Natural killer cell (primary cell): ENCODE measurements around the gene PARD6G. TPM values are rescaled to one million over a fixed set of nuclear protein-coding genes. Genes with fewer than 3 reads are reported as not detected.

Experiments used
- ATAC-seq, 3 donors: fragments of 150-1000 bp in 2 of 3; fragments of 200-7000 bp in 1 of 3; cut with Tn5 transposase; 1 replicate in 1 of 3; 2 replicates in 2 of 3; pipeline ENCODE4 v1.10.0; 2021; ENCODE audit warnings: mild to moderate bottlenecking in 2 of 3, moderate library complexity in 2 of 3
- DNase-seq, 2 donors: peaks; one replicate each; pipeline versions ENCODE4 v3.0.0 to v3.0.0-alpha.2; 2013 to 2021; ENCODE audit warnings: mixed read lengths in 1 of 2
- H3K27ac ChIP-seq: one replicate; pipeline ENCODE4 v1.5.1; 2013; ENCODE audit warnings: mild to moderate bottlenecking, low read length
- H3K27me3 ChIP-seq: one replicate; pipeline ENCODE4 v1.6.1; 2013; ENCODE audit warnings: low read length; ENCODE audit not compliant: control insufficient read depth, insufficient read depth
- H3K36me3 ChIP-seq: one replicate; pipeline ENCODE4 v1.6.1; 2013; ENCODE audit warnings: low read length; ENCODE audit not compliant: control insufficient read depth, insufficient read depth
- H3K4me1 ChIP-seq: one replicate; pipeline ENCODE4 v1.6.1; 2013; ENCODE audit warnings: low read length; ENCODE audit not compliant: control insufficient read depth, insufficient read depth
- H3K4me3 ChIP-seq: one replicate; pipeline ENCODE4 v1.5.1; 2013; ENCODE audit warnings: low read length
- H3K9me3 ChIP-seq: one replicate; pipeline ENCODE4 v1.6.1; 2013; ENCODE audit warnings: low read length; ENCODE audit not compliant: control insufficient read depth, insufficient read depth
- H3K27ac Mint-ChIP-seq, 2 donors: one replicate each; pipeline ENCODE4 v1.8.0; 2022; ENCODE audit warnings: mild to moderate bottlenecking in 2 of 2, mixed read lengths in 2 of 2, moderate library complexity in 1 of 2
- H3K27me3 Mint-ChIP-seq, 2 donors: one replicate each; pipeline ENCODE4 v1.8.0; 2022; ENCODE audit warnings: low read depth in 2 of 2, mixed read lengths in 2 of 2
- H3K36me3 Mint-ChIP-seq: one replicate; pipeline ENCODE4 v1.8.0; 2022; ENCODE audit warnings: mixed read lengths
- H3K4me1 Mint-ChIP-seq, 2 donors: one replicate each; pipeline ENCODE4 v1.8.0; 2022; ENCODE audit warnings: mixed read lengths in 2 of 2
- H3K4me3 Mint-ChIP-seq: one replicate; pipeline ENCODE4 v1.8.0; 2022; ENCODE audit warnings: mild to moderate bottlenecking, moderate library complexity, mixed read lengths
- H3K9me3 Mint-ChIP-seq, 2 donors: one replicate each; pipeline ENCODE4 v1.8.0; 2022; ENCODE audit warnings: mixed read lengths in 2 of 2
- CTCF ChIP-seq: fragments of 200-600 bp; IDR thresholded peaks from one replicate; pipeline ENCODE4 v1.8.0; 2022; ENCODE audit warnings: antibody characterized with exemption
- WGBS: methylation state at CpG from one replicate; pipeline ENCODE4 v1.1.7; 2013; ENCODE audit warnings: missing lambda C conversion rate; ENCODE audit not compliant: insufficient coverage; 5-methylcytosine and 5-hydroxymethylcytosine counted together
- intact Hi-C: fragments of 100-400 bp; cut with micrococcal nuclease; formaldehyde crosslinking; loops from one replicate; pipeline ENCODE4 v1.14.2; 2022
- total RNA-seq, 4 donors: library from RNA; stranded (reverse); fragments of 120-200 nt in 1 of 4; gene quantifications; one replicate each; pipeline versions ENCODE4 v1.2.3 to v1.2.4, GENCODE V29; 2013 to 2022

The PARD6G gene
- total RNA-seq, 3 donors from 2014 or later (not counting 1 experiment from before 2014, with no cell fraction given) = not detected

- no peak overlapping the region for H3K27ac ChIP-seq
- H3K36me3 ChIP-seq = no peaks in the 10 kb centered on the region
- no peak overlapping the region for H3K4me3 Mint-ChIP-seq
- no peak for ATAC-seq
- peaks cover 16 to 22% of the 10 kb centered on the region in 2 donors for H3K4me1 Mint-ChIP-seq
- H3K4me1 ChIP-seq = peaks cover 26% of the 10 kb centered on the region
- H3K27ac Mint-ChIP-seq = peak overlapping the region in 1 of 2 donors; percentile 7
- peak; percentile 43 to 70 for DNase-seq
- no peaks in the 10 kb centered on the region for H3K9me3 ChIP-seq
- TF ChIP-seq CTCF = peak; percentile 67
- H3K9me3 Mint-ChIP-seq = no peaks in the 10 kb centered on the region
- intact Hi-C loops = no loop called here
- peaks cover 3% of the 10 kb centered on the region for H3K27me3 ChIP-seq
- no peak overlapping the region for H3K4me3 ChIP-seq
- H3K36me3 Mint-ChIP-seq = no peaks in the 10 kb centered on the region
- WGBS = 33% methylated on average over 22 of the region's 23 CpGs
- peaks cover 11% of the 10 kb centered on the region in 2 donors for H3K27me3 Mint-ChIP-seq
Observed at GRCh38 chr18:80171054-80171872, 76.1 kb downstream of the PARD6G start.

GRCh38 chr18:80170395-80171053 lies 76.8 kb downstream of the PARD6G start:
- ATAC-seq (no peak), DNase-seq (no peak)
- H3K27me3 Mint-ChIP-seq = peaks cover 11% of the 10 kb centered on the region in 2 donors
- no peaks in the 10 kb centered on the region for H3K9me3 Mint-ChIP-seq
- peaks cover 21% of the 10 kb centered on the region for H3K4me1 ChIP-seq
- peaks cover 9 to 16% of the 10 kb centered on the region in 2 donors for H3K4me1 Mint-ChIP-seq
- H3K36me3 Mint-ChIP-seq = no peaks in the 10 kb centered on the region
- intact Hi-C loops = no loop called here
- 91% methylated on average over 7 of the region's 7 CpGs for WGBS
- no peak for TF ChIP-seq CTCF
- H3K27ac Mint-ChIP-seq = no peak overlapping the region
- H3K4me3 Mint-ChIP-seq = no peak overlapping the region
- no peaks in the 10 kb centered on the region for H3K36me3 ChIP-seq
- peaks cover 3% of the 10 kb centered on the region for H3K27me3 ChIP-seq
- H3K4me3 ChIP-seq = no peak overlapping the region
- H3K9me3 ChIP-seq = no peaks in the 10 kb centered on the region
- H3K27ac ChIP-seq = no peak overlapping the region

- Histone ChIP-seq H3K4me1 (peaks cover 12% of the 10 kb centered on the region), H3K4me3 (no peak overlapping the region), H3K9me3 (peaks cover 4% of the 10 kb centered on the region), H3K27ac (no peak overlapping the region), H3K36me3 (no peaks in the 10 kb centered on the region), H3K27me3 (peaks cover 3% of the 10 kb centered on the region)
- H3K27me3 Mint-ChIP-seq = peaks cover 11 to 12% of the 10 kb centered on the region in 2 donors
- intact Hi-C loops = no loop called here
- H3K4me3 Mint-ChIP-seq = no peak overlapping the region
- H3K27ac Mint-ChIP-seq = no peak overlapping the region
- DNase-seq (no peak), ATAC-seq (no peak)
- peaks cover 2 to 6% of the 10 kb centered on the region in 2 donors for H3K9me3 Mint-ChIP-seq
- no peaks in the 10 kb centered on the region for H3K36me3 Mint-ChIP-seq
- WGBS = 93% methylated on average over 17 of the region's 17 CpGs
- no peak for TF ChIP-seq CTCF
- peaks cover 0 to 9% of the 10 kb centered on the region in 2 donors for H3K4me1 Mint-ChIP-seq
Observed at GRCh38 chr18:80169607-80170006, 77.7 kb downstream of the PARD6G start.
